Fibroblast of villous mesenchyme (primary cell): Measurements from ENCODE around the gene APEH. TPM values are rescaled to one million over a fixed set of nuclear protein-coding genes. Genes with fewer than 3 reads are reported as not detected.

Experiments used
- DNase-seq: peaks from one replicate; pipeline ENCODE4 v3.0.0-alpha.2; 2010; ENCODE audit warnings: low read depth
- H3K4me3 ChIP-seq: 2 replicates; pipeline ENCODE4 v1.5.1; 2011; ENCODE audit warnings: low read depth, mild to moderate bottlenecking, low read length
- CTCF ChIP-seq: IDR thresholded peaks from 2 replicates; pipeline ENCODE4 v1.5.1; 2012; ENCODE audit warnings: low read depth, mild to moderate bottlenecking, low read length; ENCODE audit not compliant: insufficient read depth
- total RNA-seq: library from RNA; depleted of rRNA; stranded (reverse); fragments of >200 nt; gene quantifications from 2 replicates; pipeline ENCODE4 v1.2.3, GENCODE V29; 2012

The APEH gene
- total RNA-seq, 1 donor, result 109 TPM

DNA sequence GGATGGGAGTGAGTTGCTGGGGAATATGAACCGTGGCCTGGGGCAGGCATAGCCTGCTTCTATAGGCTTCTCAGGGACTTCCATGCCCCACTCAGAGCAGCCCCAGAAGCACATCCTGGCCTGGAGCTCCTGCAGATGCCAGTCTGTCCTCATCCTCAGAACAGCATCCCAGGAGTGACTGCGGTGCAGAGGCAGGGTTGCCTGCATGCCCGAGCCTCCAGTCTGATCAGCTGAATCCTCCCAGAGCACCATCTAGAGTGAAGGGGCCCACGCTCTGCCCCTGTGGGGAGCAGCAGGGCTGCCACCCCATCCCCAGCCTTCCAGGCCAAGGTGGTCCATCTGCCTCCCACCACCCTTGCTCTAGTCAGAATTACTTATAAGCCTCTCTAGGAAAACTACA lies 44.7 kb upstream of the APEH start:
- DNase-seq, result no peak
- TF ChIP-seq CTCF, result no peak
- H3K4me3 ChIP-seq, result no peak overlapping the region

DNA sequence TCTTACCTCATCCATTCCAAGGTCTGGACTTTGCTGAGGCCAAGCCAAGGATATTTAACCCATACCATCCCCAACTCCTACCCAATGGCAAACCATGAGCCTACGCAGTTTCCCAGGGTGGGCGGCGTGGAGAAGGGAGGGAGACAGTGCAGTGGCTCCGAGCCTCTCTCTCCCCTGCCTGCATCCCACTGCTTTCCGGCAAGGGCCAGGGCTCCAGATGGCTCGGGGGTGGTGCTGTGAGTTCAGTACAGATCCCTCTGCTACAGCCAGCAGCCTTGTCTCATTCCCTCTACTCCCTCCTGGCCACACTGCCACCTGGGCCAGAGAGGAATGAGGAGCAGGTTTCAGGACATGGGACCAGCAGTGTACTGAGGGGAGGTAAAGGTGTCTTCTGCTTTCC lies 44.3 kb upstream of the APEH start:
- H3K4me3 ChIP-seq, result no peak overlapping the region
- no peak for TF ChIP-seq CTCF
- DNase-seq, result no peak

DNA sequence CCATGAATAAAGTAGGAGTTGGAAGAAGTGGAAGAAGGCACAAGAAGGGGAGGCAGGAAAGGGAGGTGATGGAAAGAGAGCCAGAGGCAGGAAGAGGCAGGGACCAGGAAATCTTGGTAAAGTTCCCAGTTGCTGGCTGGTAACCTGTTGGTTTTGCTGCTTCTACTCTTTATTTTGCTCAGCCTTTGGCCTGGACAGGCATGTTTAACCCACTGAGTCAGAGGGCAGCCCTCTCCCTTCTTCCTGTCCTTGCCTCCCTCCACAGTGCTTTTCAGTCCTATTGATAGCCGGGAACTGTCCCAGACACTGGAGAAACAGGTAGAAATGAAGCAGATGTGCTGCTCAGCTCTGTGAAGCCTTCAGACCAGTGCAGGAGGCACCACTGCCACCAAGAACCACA lies 43.4 kb upstream of the APEH start:
- H3K4me3 ChIP-seq, result no peak overlapping the region
- DNase-seq, result no peak
- no peak for TF ChIP-seq CTCF

- TF ChIP-seq CTCF, result no peak
Measured at GRCh38 chr3:49634736-49635135, 39.4 kb upstream of the APEH start.

DNA sequence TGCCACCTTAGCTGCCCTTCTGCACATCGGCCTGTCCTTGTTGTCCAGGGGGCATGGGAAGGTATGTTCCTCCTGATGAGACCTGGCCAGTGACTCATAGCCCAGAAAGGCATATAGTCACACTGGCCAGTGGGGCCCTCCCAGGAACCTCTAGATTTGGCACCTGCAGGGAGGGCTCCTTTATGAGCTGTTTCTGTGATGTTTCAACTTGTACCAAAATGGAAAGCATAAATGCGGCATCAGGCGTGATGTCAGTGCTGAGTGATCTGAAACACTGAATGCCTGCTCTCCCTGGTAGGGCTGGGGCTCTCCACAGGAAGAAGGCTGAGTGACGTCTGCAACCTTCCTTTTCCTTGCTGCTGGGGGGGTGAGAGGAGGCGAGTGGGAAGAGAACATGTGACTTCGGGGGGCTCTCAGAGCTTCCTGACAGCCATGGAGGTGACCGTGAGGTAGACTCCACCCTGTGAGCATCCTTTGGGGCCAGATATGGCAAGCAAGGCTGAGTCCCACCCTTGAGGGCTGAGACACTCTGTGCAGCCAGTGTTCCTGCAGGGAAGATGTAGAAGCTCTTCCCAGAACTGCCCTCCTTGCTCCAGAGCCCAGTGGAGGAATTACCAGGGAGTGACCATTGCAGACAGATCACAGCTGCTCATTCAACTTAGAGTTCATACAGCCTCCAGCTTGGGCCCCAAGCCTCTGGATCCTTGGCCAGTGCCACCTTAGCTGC lies 37.1 kb upstream of the APEH start:
- no peak for DNase-seq
- H3K4me3 ChIP-seq, result no peak overlapping the region
- TF ChIP-seq CTCF, result no peak

More at GRCh38 chr3:49634736-49635135, 39.4 kb upstream of the APEH start:
- H3K4me3 ChIP-seq, result no peak overlapping the region
- DNase-seq, result no peak

GRCh38 chr3:49638445-49638844 lies 35.7 kb upstream of the APEH start:
- TF ChIP-seq CTCF, result no peak
- no peak overlapping the region for H3K4me3 ChIP-seq
- DNase-seq, result peak; percentile 52

DNA sequence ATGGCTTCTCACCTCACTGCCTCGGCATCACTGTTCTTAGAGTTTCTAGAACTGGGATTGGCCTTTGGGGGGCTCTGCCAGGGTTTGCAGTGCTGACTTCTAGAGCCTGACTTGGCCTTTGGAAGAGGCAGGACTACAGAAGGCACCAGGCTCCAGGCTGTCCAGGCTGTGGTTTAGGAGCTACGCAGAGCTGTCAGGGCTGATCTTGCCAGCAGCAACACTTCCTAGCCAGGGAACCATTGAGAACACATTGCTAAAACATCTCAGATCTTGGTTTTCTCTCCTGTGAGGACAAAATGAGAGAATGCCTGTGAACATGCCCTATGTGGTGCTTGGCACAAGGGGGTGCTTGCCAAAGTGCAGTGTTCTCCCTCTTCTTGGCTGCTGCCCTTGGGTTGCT lies 34.6 kb upstream of the APEH start:
- no peak for TF ChIP-seq CTCF
- DNase-seq, result no peak
- no peak overlapping the region for H3K4me3 ChIP-seq
